ENCODE data around the gene ARHGEF37.

The ARHGEF37 gene

GRCh38 chr5:149618581-149619248, 37.4 kb downstream of the ARHGEF37 start:
- no peak overlapping the region for H3K4me3 ChIP-seq (ENCODE audit: low read depth, low read length)

GRCh38 chr5:149621415-149622098, 40.3 kb downstream of the ARHGEF37 start:
- no peak overlapping the region for H3K4me3 ChIP-seq (ENCODE audit: low read depth, low read length)
- DNase-seq (ENCODE audit: low read depth, low spot score) = no peak
- no peak for TF ChIP-seq CTCF (IDR thresholded peaks at IDR 0.05; ENCODE audit: low read depth, low read length)
- in situ Hi-C loops (cut with HindIII; ENCODE audit: low sequenced_read_pairs) = no loop called here

More at GRCh38 chr5:149618581-149619248, 37.4 kb downstream of the ARHGEF37 start:
- peak; percentile 70 for TF ChIP-seq CTCF (IDR thresholded peaks at IDR 0.05; ENCODE audit: low read depth, low read length)
- in situ Hi-C loops (cut with HindIII; ENCODE audit: low sequenced_read_pairs) = no loop called here
- peak; percentile 73 for DNase-seq (ENCODE audit: low read depth, low spot score)

- in situ Hi-C loops (cut with HindIII; ENCODE audit: low sequenced_read_pairs) = no loop called here
- TF ChIP-seq CTCF (IDR thresholded peaks at IDR 0.05; ENCODE audit: low read depth, low read length) = no peak
- H3K4me3 ChIP-seq (ENCODE audit: low read depth, low read length) = no peak overlapping the region
- no peak for DNase-seq (ENCODE audit: low read depth, low spot score)
Measured at GRCh38 chr5:149622466-149622865, 41.2 kb downstream of the ARHGEF37 start.

GRCh38 chr5:149623473-149623872, 42.2 kb downstream of the ARHGEF37 start:
- DNase-seq (ENCODE audit: low read depth, low spot score) = no peak
- H3K4me3 ChIP-seq (ENCODE audit: low read depth, low read length) = no peak overlapping the region
- in situ Hi-C loops (cut with HindIII; ENCODE audit: low sequenced_read_pairs) = no loop called here
- no peak for TF ChIP-seq CTCF (IDR thresholded peaks at IDR 0.05; ENCODE audit: low read depth, low read length)

GRCh38 chr5:149627070-149627469, 45.8 kb downstream of the ARHGEF37 start:
- TF ChIP-seq CTCF (IDR thresholded peaks at IDR 0.05; ENCODE audit: low read depth, low read length) = no peak
- in situ Hi-C loops (cut with HindIII; ENCODE audit: low sequenced_read_pairs) = no loop called here
- no peak for DNase-seq (ENCODE audit: low read depth, low spot score)
- no peak overlapping the region for H3K4me3 ChIP-seq (ENCODE audit: low read depth, low read length)

- no peak for DNase-seq (ENCODE audit: low read depth, low spot score)
- no peak for TF ChIP-seq CTCF (IDR thresholded peaks at IDR 0.05; ENCODE audit: low read depth, low read length)
- in situ Hi-C loops (cut with HindIII; ENCODE audit: low sequenced_read_pairs) = no loop called here
- no peak overlapping the region for H3K4me3 ChIP-seq (ENCODE audit: low read depth, low read length)
Measured at GRCh38 chr5:149628221-149628620, 46.9 kb downstream of the ARHGEF37 start.

Data from astrocyte of the spinal cord (primary cell).